Breast epithelium (tissue), 3 donors: ENCODE measurements around the gene SLC26A4.

Experiments
- CTCF ChIP-seq, 3 donors: fragments of 450-650 bp; IDR thresholded peaks; one replicate each; pipeline ENCODE4 v1.5.1; 2016 to 2017; ENCODE audit warnings: antibody characterized with exemption in 3 of 3, mild to moderate bottlenecking in 3 of 3, moderate library complexity in 3 of 3
- POLR2AphosphoS5 ChIP-seq, 3 donors: sonication (generic); formaldehyde crosslinking; IDR thresholded peaks; one replicate each; pipeline ENCODE4 v1.6.1; 2017; ENCODE audit warnings: antibody characterized with exemption in 3 of 3

GRCh38 chr7:107676249-107676648, 15.6 kb downstream of the SLC26A4 start:
- TF ChIP-seq CTCF (IDR thresholded peaks at IDR 0.05) (no peak), POLR2AphosphoS5 (IDR thresholded peaks at IDR 0.05) (no peak)
